ENCODE results near the gene EEF2K. TPM values are rescaled to one million over a fixed set of nuclear protein-coding genes. Genes with fewer than 3 reads are reported as not detected.
"Not testable (repeated sequence)": the region's sequence is repeated elsewhere in the genome, so short reads cannot be mapped to it uniquely, and the experiment has no call there.

EEF2K gene
- total RNA-seq, 1 experiment from 2014 or later: 31.0 TPM

DNA sequence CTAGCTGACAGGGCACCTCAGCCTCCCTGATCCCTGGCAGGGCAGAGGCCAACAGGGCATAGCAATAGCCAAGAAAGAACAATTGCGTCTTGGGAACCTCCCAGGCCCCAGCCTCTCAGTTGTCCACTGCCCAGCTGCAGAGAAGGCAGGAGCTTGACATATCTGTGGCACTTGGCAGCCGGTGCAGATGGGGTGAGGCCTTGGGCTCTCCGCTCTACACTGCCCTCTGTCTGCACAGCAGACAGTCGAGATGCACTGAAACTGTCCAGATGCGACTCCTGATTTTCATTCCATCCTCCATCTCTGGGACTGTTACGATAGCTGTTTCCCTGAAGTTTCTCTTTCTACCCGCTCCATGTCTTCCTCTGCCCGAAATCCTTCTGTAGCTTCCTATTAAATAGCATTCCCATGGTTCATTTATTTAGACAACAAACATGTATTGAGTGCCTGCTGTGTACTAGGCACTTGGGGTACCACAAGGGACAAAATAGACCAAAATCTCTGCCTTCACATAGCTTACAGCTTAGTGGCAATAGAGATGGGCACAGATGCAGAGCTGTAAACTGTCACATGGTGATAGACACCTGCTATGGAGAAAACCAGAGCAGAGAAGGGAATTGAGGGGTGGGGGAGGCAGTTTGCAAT lies 94.5 kb downstream of the EEF2K start:
- ATAC-seq (peak; percentile 25), DNase-seq (ENCODE audit: low read depth, low spot score) (no peak)
- TF ChIP-seq RAD21 (IDR thresholded peaks at IDR 0.05; ENCODE audit: low read depth) (peak; percentile 53), EZH2phosphoT487 (IDR thresholded peaks at IDR 0.05; ENCODE audit: borderline replicate concordance) (no peak), SRF (IDR thresholded peaks at IDR 0.05; ENCODE audit: low read depth) (no peak)
- TF ChIP-seq, protein P1, sequence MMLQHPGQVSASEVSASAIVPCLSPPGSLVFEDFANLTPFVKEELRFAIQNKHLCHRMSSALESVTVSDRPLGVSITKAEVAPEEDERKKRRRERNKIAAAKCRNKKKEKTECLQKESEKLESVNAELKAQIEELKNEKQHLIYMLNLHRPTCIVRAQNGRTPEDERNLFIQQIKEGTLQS (IDR thresholded peaks at IDR 0.05): no peak
- TF ChIP-seq, protein P2, sequence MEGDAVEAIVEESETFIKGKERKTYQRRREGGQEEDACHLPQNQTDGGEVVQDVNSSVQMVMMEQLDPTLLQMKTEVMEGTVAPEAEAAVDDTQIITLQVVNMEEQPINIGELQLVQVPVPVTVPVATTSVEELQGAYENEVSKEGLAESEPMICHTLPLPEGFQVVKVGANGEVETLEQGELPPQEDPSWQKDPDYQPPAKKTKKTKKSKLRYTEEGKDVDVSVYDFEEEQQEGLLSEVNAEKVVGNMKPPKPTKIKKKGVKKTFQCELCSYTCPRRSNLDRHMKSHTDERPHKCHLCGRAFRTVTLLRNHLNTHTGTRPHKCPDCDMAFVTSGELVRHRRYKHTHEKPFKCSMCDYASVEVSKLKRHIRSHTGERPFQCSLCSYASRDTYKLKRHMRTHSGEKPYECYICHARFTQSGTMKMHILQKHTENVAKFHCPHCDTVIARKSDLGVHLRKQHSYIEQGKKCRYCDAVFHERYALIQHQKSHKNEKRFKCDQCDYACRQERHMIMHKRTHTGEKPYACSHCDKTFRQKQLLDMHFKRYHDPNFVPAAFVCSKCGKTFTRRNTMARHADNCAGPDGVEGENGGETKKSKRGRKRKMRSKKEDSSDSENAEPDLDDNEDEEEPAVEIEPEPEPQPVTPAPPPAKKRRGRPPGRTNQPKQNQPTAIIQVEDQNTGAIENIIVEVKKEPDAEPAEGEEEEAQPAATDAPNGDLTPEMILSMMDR (IDR thresholded peaks at IDR 0.05 in 2 of 3, conservative IDR thresholded peaks at IDR 0.05 in 1 of 3; ENCODE audit: borderline replicate concordance in 1 of 3, insufficient read depth in 1 of 3, low read depth in 2 of 3, low read length in 2 of 3): peak; percentile 58 to 78 (median 66); a peak in 5 of 6 replicates
- BruUV-seq (replicated peaks): no TSS peak
- Histone ChIP-seq H3K9me2 (ENCODE audit: insufficient read depth) (no peaks in the 10 kb centered on the region), H3K4me1 (ENCODE audit: control insufficient read depth in 1 of 2, insufficient read depth in 2 of 2, low read length in 2 of 2) (peaks cover 6 to 19% of the 10 kb centered on the region in 2 experiments; a peak in 3 of 4 replicates), H3K9me3 (ENCODE audit: control insufficient read depth in 1 of 2, insufficient read depth in 1 of 2, low read depth in 1 of 2, low read length in 2 of 2) (no peaks in the 10 kb centered on the region), H3K27ac (ENCODE audit: low read depth, low read length) (no peak overlapping the region), H3K36me3 (ENCODE audit: control insufficient read depth in 1 of 2, insufficient read depth in 2 of 2, low read length in 2 of 2) (peaks cover 3 to 19% of the 10 kb centered on the region in 2 experiments; a peak in 3 of 4 replicates), H3K27me3 (ENCODE audit: insufficient read depth, low read length) (no peaks in the 10 kb centered on the region), H4K20me1 (ENCODE audit: insufficient read depth) (no peaks in the 10 kb centered on the region; the same call in 1 of the 2 replicates), H3K9ac (ENCODE audit: low read length) (no peak overlapping the region), H3K4me2 (ENCODE audit: low read length) (0 out of 2 replicates have a peak overlapping the region, but pooled peaks have one; percentile 4), H2AFZ (ENCODE audit: low read depth, low read length, poor library complexity, severe bottlenecking) (no peak overlapping the region), H3K4me3 (replicated peaks in 1 of 2; ENCODE audit: low read depth in 1 of 2, low read length in 2 of 2) (no peak overlapping the region), H3K79me2 (ENCODE audit: insufficient read depth, low read length) (peaks cover 78% of the 10 kb centered on the region)
- ChIA-PET CTCF (interaction anchor here (1.2 to 1.3 kb wide), 8 partner anchors 10 to 111 kb away, joined by 3 to 7 read pairs (median 4); no protein-coding TSS in a partner anchor), RAD21 (ENCODE audit: low non-redundant PET in 1 of 2, low total read pairs in 2 of 2, uncharacterized antibody in 2 of 2, unreplicated experiment in 2 of 2) (interaction anchor here (0.6 to 1.5 kb wide), 4 partner anchors 11 to 185 kb away, joined by 3 to 6 read pairs (median 5); partner anchors contain the start of gene EEF2K (in 1 of the 2)), POLR2A (no interaction called here)
- intact Hi-C loops (cut with micrococcal nuclease): no loop called here

DNA sequence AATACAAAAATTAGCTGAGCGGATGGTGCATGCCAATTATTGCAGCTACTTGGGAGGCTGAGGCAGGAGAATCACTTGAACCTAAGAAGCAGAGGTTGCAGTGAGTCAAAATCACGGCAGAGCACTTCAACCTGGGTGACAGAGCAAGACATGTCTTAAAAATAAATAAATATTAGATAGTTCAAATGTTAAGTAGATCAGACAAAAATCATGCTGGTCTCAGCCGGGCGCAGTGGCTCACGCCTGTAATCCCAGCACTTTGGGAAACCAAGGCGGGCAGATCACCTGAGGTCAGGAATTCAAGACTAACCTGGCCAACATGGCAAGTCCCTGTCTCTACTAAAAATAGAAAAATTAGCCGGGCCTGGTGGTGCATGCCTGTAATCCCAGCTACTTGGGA lies 95.3 kb downstream of the EEF2K start:
- ATAC-seq; H4K20me1 ChIP-seq (ENCODE audit: insufficient read depth); H3K4me3 ChIP-seq (replicated peaks in 1 of 2; ENCODE audit: low read depth in 1 of 2, low read length in 2 of 2); H3K4me2 ChIP-seq (ENCODE audit: low read length); H3K27ac ChIP-seq (ENCODE audit: low read depth, low read length); intact Hi-C loops (cut with micrococcal nuclease); H2AFZ ChIP-seq (ENCODE audit: low read depth, low read length, poor library complexity, severe bottlenecking); CTCF ChIA-PET; DNase-seq (ENCODE audit: low read depth, low spot score); H3K9ac ChIP-seq (ENCODE audit: low read length); H3K9me3 ChIP-seq (ENCODE audit: control insufficient read depth in 1 of 2, insufficient read depth in 1 of 2, low read depth in 1 of 2, low read length in 2 of 2); BruUV-seq (replicated peaks); H3K27me3 ChIP-seq (ENCODE audit: insufficient read depth, low read length); RAD21 ChIA-PET (ENCODE audit: low non-redundant PET in 1 of 2, low total read pairs in 2 of 2, uncharacterized antibody in 2 of 2, unreplicated experiment in 2 of 2); POLR2A ChIA-PET; H3K9me2 ChIP-seq (ENCODE audit: insufficient read depth): not testable (repeated sequence)
- peaks cover 7 to 19% of the 10 kb centered on the region in 2 experiments; a peak in 3 of 4 replicates for H3K36me3 ChIP-seq (ENCODE audit: control insufficient read depth in 1 of 2, insufficient read depth in 2 of 2, low read length in 2 of 2)
- H3K4me1 ChIP-seq (ENCODE audit: control insufficient read depth in 1 of 2, insufficient read depth in 2 of 2, low read length in 2 of 2): peaks cover 2 to 12% of the 10 kb centered on the region in 2 experiments; a peak in 3 of 4 replicates
- H3K79me2 ChIP-seq (ENCODE audit: insufficient read depth, low read length): peaks cover 79% of the 10 kb centered on the region
